Endothelial cell of umbilical vein (primary cell): ENCODE data around the gene TXN. TPM values are rescaled to one million over a fixed set of nuclear protein-coding genes. Genes with fewer than 3 reads are reported as not detected.

Experiments
- BruUV-seq: library from RNA; stranded (reverse); fragments of 400-500 nt; replicated peaks from 2 replicates; lab custom pipeline; 2021; lab: Mats Ljungman, UMichigan
- CTCF ChIA-PET: fragments of 300-600, 350-600 bp; sonication (Branson Sonifier 250); formaldehyde crosslinking; loops from one replicate; lab custom pipeline; 2021; ENCODE audit warnings: antibody characterized with exemption, inconsistent platforms; lab: Charles Lee
- POLR2A ChIA-PET: fragments of 300-600, 350-600 bp; sonication (Branson Sonifier 250); formaldehyde crosslinking; loops from one replicate; lab custom pipeline; 2021; ENCODE audit warnings: antibody characterized with exemption, inconsistent platforms; lab: Charles Lee
- DNase-seq: peaks from one replicate; pipeline ENCODE4 v3.0.0-alpha.2; 2011; ENCODE audit warnings: low read depth, low spot score
- FAIRE-seq: peaks from 2 replicates; lab custom pipeline; 2011; peaks lifted over from hg19 to GRCh38; lab: Jason Lieb, UNC
- H2AFZ ChIP-seq: 2 replicates; pipeline ENCODE4 v1.6.0; 2012; ENCODE audit warnings: low read depth, low read length, control low read depth, inconsistent platforms
- H3K27ac ChIP-seq: 2 replicates; pipeline ENCODE4 v1.5.1; 2011; ENCODE audit warnings: low read depth, mild to moderate bottlenecking, control low read depth, low read length, moderate library complexity; ENCODE audit not compliant: insufficient read depth
- H3K27me3 ChIP-seq, 2 experiments: 2 replicates each; pipeline versions ENCODE4 v1.6.0 to v1.6.1; 2011; ENCODE audit warnings: low read length in 2 of 2, mixed read lengths in 1 of 2; ENCODE audit not compliant: control insufficient read depth in 2 of 2, insufficient read depth in 2 of 2
- H3K36me3 ChIP-seq, 2 experiments: 2 replicates in 1 of 2; 3 replicates in 1 of 2; pipeline ENCODE4 v1.5.1; 2011; ENCODE audit warnings: low read length in 2 of 2, mild to moderate bottlenecking in 1 of 2, moderate library complexity in 1 of 2; ENCODE audit not compliant: control insufficient read depth in 2 of 2, insufficient read depth in 2 of 2; ENCODE audit errors: extremely low read depth in 1 of 2
- H3K4me1 ChIP-seq: 3 replicates; pipeline ENCODE4 v1.5.1; 2011; ENCODE audit warnings: mild to moderate bottlenecking, low read length; ENCODE audit not compliant: control insufficient read depth, insufficient read depth; ENCODE audit errors: extremely low read depth
- H3K4me2 ChIP-seq: 2 replicates; pipeline ENCODE4 v1.6.1; 2011; ENCODE audit warnings: low read length, control low read depth, mixed read lengths; ENCODE audit not compliant: insufficient read depth
- H3K4me3 ChIP-seq, 3 experiments: fragments of 200-600 bp in 1 of 3; sonication (generic), shearing (Covaris generic) in 1 of 3; replicated peaks in 1 of 3; 2 replicates each; pipeline ENCODE4 v1.5.1; 2011 to 2016; ENCODE audit warnings: control low read depth in 3 of 3, low read length in 3 of 3, mild to moderate bottlenecking in 2 of 3, inconsistent platforms in 1 of 3, low read depth in 1 of 3, moderate library complexity in 1 of 3; ENCODE audit not compliant: insufficient read depth in 1 of 3
- H3K79me2 ChIP-seq: 2 replicates; pipeline ENCODE4 v1.6.0; 2012; ENCODE audit warnings: low read length, inconsistent platforms; ENCODE audit not compliant: control insufficient read depth, insufficient read depth
- H3K9ac ChIP-seq: replicated peaks from 2 replicates; pipeline ENCODE3; 2011; ENCODE audit warnings: low read length, control low read depth; ENCODE audit not compliant: insufficient read depth; ENCODE audit errors: extremely low read depth
- H3K9me1 ChIP-seq: replicated peaks from 3 replicates; pipeline ENCODE4 v1.6.0; 2011; ENCODE audit warnings: mild to moderate bottlenecking, low read length; ENCODE audit not compliant: control insufficient read depth, insufficient read depth; ENCODE audit errors: extremely low read depth
- H3K9me3 ChIP-seq: replicated peaks from 2 replicates; pipeline ENCODE4 v1.5.1; 2012; ENCODE audit warnings: low read length, inconsistent platforms; ENCODE audit not compliant: control insufficient read depth, insufficient read depth
- H4K20me1 ChIP-seq: replicated peaks from 2 replicates; pipeline ENCODE3; 2011; ENCODE audit warnings: mild to moderate bottlenecking, low read length; ENCODE audit not compliant: control insufficient read depth, insufficient read depth; ENCODE audit errors: extremely low read depth
- CTCF ChIP-seq, 2 donors: IDR thresholded peaks; 1 replicate in 1 of 2; 2 replicates in 1 of 2; pipeline ENCODE4 v1.5.1; 2011; ENCODE audit warnings: low read length in 2 of 2, mild to moderate bottlenecking in 2 of 2, moderate library complexity in 2 of 2, control low read depth in 1 of 2, inconsistent platforms in 1 of 2, low read depth in 1 of 2; ENCODE audit not compliant: insufficient read depth in 1 of 2; ENCODE audit errors: extremely low read depth in 1 of 2
- EZH2 ChIP-seq: IDR thresholded peaks from 2 replicates; pipeline ENCODE4 v1.6.1; 2012; ENCODE audit warnings: borderline replicate concordance, low read depth, mild to moderate bottlenecking, moderate library complexity, low read length, inconsistent platforms; ENCODE audit not compliant: severe bottlenecking
- FOS ChIP-seq: IDR thresholded peaks from 2 replicates; pipeline ENCODE4 v1.6.1; 2011; ENCODE audit warnings: mild to moderate bottlenecking, low read length, moderate library complexity, borderline replicate concordance; ENCODE audit not compliant: insufficient read depth
- GATA2 ChIP-seq: IDR thresholded peaks from 2 replicates; pipeline ENCODE4 v1.7.0; 2011; ENCODE audit warnings: low read depth, mild to moderate bottlenecking, moderate library complexity, mixed read lengths, low read length; ENCODE audit not compliant: insufficient read length, insufficient read depth
- JUN ChIP-seq: IDR thresholded peaks from 2 replicates; pipeline ENCODE4 v1.6.1; 2011; ENCODE audit warnings: borderline replicate concordance, low read depth; ENCODE audit not compliant: insufficient read length, insufficient read depth
- MAX ChIP-seq: IDR thresholded peaks from 2 replicates; pipeline ENCODE4 v1.6.1; 2011; ENCODE audit not compliant: insufficient read depth, insufficient read length
- MYC ChIP-seq: IDR thresholded peaks from one replicate; pipeline ENCODE4 v1.6.1; 2011; ENCODE audit warnings: mild to moderate bottlenecking, low read depth, low read length
- POLR2A ChIP-seq: IDR thresholded peaks from 2 replicates; pipeline ENCODE4 v1.6.1; 2012; ENCODE audit warnings: low read depth, mild to moderate bottlenecking, control low read depth, low read length
- POLR2AphosphoS5 ChIP-seq: IDR thresholded peaks from 2 replicates; pipeline ENCODE4 v1.6.1; 2012; ENCODE audit warnings: low read depth, mild to moderate bottlenecking, control low read depth, low read length, moderate library complexity; ENCODE audit not compliant: insufficient read depth
- dilution Hi-C: fragments of 300-500 bp; cut with MboI; formaldehyde crosslinking; loops from one replicate; pipeline ENCODE4 v1.15.0; 2019; ENCODE audit warnings: low sequenced_read_pairs; ENCODE audit not compliant: extremely low pct_ligation_motif_present
- intact Hi-C: fragments of 100-400 bp; cut with micrococcal nuclease; formaldehyde crosslinking; loops from one replicate; pipeline ENCODE4 v1.10.0; 2022
- polyA plus RNA-seq, 4 experiments: library from polyadenylated mRNA; depleted of rRNA in 3 of 4; stranded (reverse) in 3 of 4; unstranded in 1 of 4; fragments of >200 nt; gene quantifications; 2 replicates each; pipeline versions ENCODE4 v1.2.1 to v1.2.3, GENCODE V29; 2011 to 2012; ENCODE audit warnings: missing spikeins in 1 of 4
- total RNA-seq: library from RNA; stranded (reverse); gene quantifications from 2 replicates; pipeline ENCODE4 v1.2.3, GENCODE V29; 2021

The TXN gene
- total and polyA plus RNA-seq, 2 donors (not counting 3 experiments of a cell fraction or from before 2014, with no cell fraction given), result 280 to 373 TPM

GRCh38 chr9:110249603-110250002 is 6.7 kb downstream of the TXN start:
- H3K4me2 ChIP-seq, result no peak overlapping the region
- no peak overlapping the region for H2AFZ ChIP-seq
- no peaks in the 10 kb centered on the region for H4K20me1 ChIP-seq
- H3K36me3 ChIP-seq, result peaks cover 6 to 8% of the 10 kb centered on the region in 2 experiments
- dilution Hi-C loops (no loop called here), intact Hi-C loops (loop anchor here (10.0 kb wide), 1 partner anchor 185 kb away; no protein-coding TSS in a partner anchor)
- H3K9me3 ChIP-seq, result no peaks in the 10 kb centered on the region
- no peak overlapping the region for H3K4me3 ChIP-seq
- no peaks in the 10 kb centered on the region for H3K27me3 ChIP-seq
- DNase-seq (no peak), FAIRE-seq (no peak)
- peaks cover 68% of the 10 kb centered on the region for H3K79me2 ChIP-seq
- POLR2A ChIA-PET, result no interaction called here
- no TSS peak for BruUV-seq
- H3K4me1 ChIP-seq, result peaks cover 9% of the 10 kb centered on the region
- CTCF ChIA-PET, result interaction anchor here (0.7 kb wide), 1 partner anchor 32 kb away, joined by 3 read pairs; no protein-coding TSS in a partner anchor
- TF ChIP-seq CTCF (IDR thresholded peaks at IDR 0.05; ENCODE audit: extremely low read depth in 1 of 2, insufficient read depth in 1 of 2, low read depth in 1 of 2, low read length in 2 of 2) (no peak), MYC (no peak), POLR2A (no peak), POLR2AphosphoS5 (no peak), FOS (no peak), MAX (no peak)
- H3K9ac ChIP-seq, result no peak overlapping the region
- H3K27ac ChIP-seq, result no peak overlapping the region
- H3K9me1 ChIP-seq, result no peaks in the 10 kb centered on the region

GRCh38 chr9:110248361-110248760 is 7.9 kb downstream of the TXN start:
- TF ChIP-seq GATA2 (no peak), FOS (no peak), MAX (no peak), EZH2 (no peak), MYC (no peak), POLR2A (no peak), JUN (no peak), CTCF (IDR thresholded peaks at IDR 0.05; ENCODE audit: extremely low read depth in 1 of 2, insufficient read depth in 1 of 2, low read depth in 1 of 2, low read length in 2 of 2) (no peak), POLR2AphosphoS5 (no peak)
- dilution Hi-C loops (no loop called here), intact Hi-C loops (no loop called here)
- ChIA-PET CTCF (no interaction called here), POLR2A (no interaction called here)
- Histone ChIP-seq H3K27me3 (no peaks in the 10 kb centered on the region), H3K9ac (no peak overlapping the region), H3K4me2 (no peak overlapping the region), H3K27ac (no peak overlapping the region), H2AFZ (no peak overlapping the region), H3K79me2 (peaks cover 56% of the 10 kb centered on the region), H4K20me1 (no peaks in the 10 kb centered on the region), H3K9me1 (no peaks in the 10 kb centered on the region), H3K9me3 (no peaks in the 10 kb centered on the region), H3K4me1 (no peaks in the 10 kb centered on the region), H3K4me3 (no peak overlapping the region), H3K36me3 (peaks cover 6 to 12% of the 10 kb centered on the region in 2 experiments)
- BruUV-seq, result no TSS peak
- FAIRE-seq (no peak), DNase-seq (no peak)
